Stimulated activated CD4-positive, alpha-beta T cell treated with anti-CD3 and anti-CD28 coated beads, Interleukin-1b, Interleukin-23, amount 100 ng/mL, for 1 hour (primary cell): ENCODE data around the gene NINL.

Source experiments
- DNase-seq, 2 donors: peaks; one replicate each; pipeline ENCODE4 v3.0.0-alpha.2; 2020; ENCODE audit warnings: low read depth in 2 of 2

NINL gene

DNA sequence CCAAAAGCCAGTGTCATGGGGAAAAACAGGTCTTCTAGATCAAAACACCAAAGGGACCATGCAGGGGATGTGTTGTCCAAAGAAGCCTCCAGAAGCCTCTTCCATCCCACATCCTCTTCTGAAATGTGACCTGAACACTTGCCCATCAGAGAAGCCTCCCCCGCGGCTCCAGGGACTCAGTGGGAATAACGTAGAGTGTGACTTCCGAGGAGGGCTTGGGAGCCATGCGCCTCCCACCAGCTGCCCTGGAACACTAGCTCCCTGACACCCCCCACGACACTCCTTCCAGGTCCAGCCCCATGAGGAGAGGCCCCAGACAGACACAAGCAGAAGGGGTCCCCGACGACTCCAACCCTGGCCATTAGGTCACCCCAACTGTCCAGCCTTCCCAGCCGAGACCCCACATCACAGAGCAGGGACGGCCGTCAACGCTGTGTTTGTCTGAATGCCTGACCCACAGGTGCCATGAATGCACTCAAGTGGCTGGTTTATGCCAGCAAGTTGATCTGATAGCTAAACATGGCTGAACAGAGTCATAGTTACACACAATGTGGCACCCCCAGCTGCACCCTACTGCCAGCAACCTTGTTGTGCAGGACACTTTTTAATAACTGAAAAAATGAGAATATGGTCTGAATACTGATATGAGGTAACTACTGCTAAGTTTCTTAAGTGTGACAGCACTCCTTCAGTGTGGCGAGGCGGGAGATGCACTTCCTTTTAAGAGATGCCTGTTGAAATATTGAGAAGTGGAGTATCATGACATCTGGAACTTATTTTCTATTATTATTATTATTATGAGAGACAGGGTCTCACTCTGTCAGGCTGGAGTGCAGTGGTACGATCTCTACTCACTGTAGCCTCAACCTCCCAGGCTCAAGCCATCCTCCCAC is 119.8 kb downstream of the NINL start:
- DNase-seq: no peak

DNA sequence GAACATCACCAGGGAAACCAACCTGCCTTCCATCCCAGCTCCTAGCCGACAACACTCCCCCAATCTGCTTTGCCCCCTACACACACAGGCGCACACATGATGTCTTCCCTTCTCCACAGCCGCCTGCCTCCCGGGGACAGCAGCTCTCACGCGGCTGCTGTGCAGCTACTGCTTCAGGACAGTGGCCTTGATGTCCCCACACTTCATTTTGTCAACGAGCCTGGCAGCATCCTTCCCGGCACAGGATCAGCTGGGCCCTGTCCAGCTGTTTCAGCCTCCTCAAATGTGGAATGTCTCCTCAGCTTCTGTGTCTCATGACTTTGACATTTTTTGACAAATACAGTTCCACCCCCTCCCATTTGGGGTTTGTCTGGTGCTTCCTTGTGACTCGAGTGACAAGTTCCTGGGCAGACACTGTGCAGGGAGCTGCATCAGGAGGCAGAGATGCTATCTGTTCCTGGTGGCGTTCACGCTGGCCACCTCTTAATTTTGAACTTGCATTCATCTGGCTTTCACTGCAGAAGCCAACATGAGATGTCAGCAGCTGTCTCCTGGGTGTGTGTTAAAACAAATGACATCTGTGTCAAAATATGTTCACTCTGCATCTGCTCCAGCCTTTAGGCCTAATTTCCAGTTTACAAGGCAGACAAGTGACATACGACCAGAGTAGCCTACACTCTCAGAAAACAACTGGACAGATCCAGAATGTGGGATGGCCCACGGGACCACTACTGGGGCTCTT is 120.7 kb downstream of the NINL start:
- DNase-seq: no peak

DNA sequence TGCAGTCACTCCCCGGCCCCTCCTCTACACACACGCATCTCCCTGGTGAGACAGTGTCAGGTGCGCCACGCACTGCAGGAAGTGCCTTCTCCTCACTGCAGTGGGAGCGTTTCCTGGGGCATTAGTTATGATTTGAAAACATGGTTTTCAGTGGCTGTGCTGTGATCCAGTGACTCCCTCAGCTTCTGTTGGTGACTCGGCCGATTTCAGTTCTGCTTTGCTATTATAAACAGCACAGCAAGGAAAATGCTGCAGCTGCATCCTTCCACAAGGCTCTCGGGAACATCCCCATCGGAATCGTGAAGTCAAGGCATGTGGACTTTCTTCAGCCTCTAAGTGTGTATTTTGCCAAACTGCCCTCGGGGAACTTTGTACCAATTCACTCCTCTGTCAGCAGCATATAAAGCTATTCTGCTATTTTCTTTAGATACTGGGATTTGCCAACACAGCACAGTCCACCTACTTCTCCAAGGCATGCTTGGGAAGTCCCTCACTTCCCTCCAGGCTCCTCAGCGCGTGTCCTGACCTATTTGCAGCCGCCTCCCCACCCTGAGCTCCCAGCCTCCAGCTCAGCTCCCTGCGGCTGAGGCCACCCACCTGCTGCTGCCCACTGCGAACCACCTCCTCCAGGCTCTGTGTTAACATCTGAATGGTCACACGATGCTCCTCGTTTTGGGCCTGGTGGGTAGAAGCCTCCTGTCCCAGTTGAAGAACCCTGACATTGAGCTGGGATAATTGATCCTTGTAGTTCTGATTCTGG is 123.4 kb downstream of the NINL start:
- no peak for DNase-seq

DNA sequence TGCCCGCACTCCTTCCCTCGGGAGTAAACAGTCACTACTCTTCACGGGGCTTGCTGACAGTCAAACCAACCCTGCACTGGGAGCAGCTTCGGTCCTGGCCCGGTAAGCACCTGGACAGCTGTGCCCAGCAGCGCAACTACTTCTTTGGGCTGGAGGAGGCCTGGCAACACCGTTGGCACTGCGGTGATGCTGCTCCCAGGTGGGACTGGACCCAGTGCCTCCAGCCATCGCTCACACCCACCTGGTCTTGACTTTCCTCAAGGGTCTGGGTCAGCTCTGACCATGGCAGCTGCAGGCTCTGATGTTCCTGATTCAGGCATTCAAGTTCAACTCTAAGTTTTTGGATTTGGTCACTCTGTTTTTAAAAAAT is 124.1 kb downstream of the NINL start:
- DNase-seq: no peak

DNA sequence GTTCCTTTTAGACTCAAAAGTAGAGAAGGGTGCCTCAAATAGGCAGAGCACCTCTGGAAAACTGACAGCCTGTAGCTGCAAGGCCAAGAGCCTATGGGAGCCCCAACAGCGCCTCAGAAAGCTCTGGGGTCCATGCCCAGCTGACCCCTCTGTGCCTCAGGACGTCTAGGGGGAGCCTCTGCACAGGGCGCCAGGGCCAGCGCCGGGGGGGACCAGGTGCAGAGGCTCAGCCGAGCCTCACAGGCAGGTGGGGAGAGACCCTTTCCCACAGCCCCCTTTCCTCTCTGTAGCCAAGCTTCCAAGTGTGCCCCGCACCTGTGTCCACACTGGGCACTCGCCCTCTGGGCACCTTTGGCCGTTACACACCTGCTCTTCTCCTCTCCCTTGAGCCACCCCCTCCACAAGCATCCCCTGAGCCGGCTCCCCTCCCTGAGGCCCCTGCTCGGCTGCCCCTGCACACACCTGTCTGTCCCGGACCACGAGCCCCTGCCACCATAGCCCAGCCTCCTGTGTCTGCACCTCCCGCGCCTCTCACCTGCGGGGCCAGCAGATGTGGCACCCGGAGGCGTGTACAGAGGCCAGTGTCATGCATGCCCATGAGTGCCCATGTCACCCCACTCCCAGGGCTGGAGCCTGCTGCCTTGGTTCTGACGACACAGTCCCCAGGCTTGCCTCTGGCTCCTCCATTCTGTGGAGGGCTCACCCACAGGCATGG is 124.6 kb downstream of the NINL start:
- DNase-seq: no peak

DNA sequence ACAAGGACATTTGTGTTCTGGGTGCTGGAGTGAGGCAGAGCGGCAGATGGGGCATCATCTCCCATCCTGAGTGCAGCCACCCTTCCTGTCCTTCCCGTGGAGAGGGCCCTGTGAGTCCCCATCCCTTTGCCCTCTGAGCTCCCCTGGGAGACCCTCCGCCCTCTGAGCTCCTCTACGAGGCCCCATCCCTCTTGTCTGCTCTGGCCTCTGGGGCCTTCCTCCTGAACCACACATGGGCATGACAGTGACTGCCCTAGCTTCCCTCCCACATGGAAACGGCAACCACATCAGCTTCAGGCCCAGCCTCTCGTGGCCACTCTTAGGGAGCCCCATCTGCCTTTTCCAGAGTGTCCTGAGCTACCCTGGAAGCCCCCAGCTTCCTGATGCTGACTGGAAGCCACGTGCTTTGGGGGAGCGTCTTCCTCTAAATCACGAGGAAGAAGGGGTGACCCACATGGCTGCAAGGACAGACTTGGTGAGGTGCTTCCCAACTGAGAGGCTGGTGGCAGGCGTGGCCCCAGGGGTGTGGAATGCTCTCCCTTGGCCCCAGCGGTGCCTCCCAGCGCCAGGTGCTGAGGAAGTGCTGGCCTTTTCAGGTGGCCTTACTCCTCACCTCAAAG is 125.3 kb downstream of the NINL start:
- DNase-seq: no peak

DNA sequence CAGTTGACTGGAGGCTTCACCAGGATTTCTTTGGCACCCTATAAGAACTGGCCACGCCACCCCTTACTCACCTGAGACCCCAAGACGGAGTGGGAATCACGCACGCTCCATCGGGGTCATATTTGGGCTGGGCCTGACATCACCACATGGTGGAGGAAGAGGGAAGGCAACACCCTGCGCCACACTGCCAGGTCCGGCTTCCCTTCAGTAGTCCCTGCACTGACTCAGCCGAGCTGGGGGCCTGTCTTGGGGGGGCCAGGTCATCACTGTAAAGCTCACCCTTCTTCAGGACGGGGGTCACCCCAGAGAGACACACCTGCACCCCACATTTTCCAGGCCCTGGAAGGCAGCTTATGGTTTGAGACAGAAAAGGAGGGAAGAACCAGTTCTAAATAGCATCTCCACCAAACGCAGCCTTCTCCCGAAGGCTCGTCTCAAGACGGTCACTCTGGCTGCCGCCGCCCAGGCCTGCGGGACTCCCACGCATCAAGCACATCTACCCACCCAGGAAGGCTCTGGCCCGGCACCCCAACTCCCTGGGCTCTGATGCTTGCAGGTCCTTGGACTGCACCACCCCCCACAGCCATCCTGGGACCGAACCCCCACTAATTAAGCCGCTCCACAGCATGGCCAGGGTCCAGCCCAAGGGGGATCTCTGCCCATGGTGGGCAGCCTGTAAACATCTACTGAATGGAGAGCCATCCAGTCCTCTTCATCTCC is 126.1 kb downstream of the NINL start:
- no peak for DNase-seq

DNA sequence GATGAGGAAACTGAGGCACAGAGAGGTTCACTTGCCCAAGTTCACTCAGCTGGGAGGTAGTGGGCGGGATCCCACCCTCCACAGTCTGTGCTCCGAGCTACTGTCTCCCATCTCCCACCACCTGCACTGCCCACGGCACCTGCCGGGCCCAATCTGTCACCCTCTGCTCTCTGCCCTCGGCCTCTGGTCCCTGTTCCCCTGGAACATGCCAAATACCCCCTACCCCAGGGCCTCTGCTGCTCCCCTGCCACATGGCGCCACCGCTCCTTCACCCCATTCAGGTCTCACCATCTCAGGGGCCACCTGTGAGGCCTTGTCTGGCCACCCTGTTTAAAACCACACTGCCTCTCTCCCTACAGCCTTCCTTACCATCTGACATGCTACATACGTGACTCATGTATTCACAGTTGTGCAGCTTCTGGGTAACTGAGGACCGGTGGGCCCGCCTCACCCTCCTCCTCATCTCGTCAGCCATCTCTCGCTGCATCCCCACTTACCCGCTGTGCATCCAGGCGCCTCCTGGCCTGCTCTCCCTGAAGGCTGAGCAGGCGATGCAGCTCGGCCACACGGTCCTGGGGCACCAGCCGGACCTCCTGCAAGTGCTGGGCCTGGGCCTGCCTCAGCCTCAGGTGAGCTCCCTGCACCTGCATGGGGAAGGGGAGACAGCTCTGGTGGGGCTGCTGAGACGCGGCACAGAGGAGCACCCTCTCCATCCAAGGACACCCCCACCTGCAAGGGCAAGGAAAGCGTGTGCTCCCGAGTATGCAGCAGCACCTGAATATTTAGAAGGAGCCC is 127.2 kb downstream of the NINL start:
- no peak for DNase-seq

DNA sequence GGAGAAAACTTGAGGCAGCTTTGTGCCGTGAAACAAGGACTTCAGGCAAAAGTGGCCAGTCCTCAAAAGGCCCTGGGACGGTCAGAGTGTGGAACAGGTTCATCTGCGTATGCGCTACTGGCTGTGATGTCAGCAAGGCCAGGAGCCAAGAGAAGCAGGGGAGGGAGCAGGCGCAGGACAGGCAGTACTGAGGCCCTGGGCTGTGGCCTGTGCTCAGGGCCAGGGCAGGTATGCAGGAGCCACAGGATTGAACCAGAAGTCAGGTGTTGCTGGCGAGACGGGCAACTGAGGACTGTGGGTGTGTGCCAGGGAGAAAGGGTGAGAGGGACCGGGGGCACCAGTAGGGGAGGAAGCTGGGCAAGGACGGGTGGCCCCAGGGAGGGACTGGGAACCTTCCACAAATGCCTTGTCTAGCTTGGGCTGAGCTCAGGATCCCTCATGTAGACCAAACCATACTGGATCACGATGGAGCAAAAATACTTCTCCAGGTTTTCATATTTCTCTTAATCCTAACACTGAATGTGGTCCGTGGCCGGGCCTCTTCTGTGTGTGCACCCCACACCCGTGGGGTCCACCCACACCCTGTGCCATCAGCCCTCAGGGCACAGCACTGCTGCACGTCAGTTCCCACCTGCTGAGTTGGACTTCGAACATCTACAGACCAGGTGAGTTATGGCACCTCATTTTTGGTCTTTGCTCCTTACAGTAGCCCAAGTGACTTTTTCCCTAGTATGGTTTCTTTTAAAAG is 131.0 kb downstream of the NINL start:
- no peak for DNase-seq

DNA sequence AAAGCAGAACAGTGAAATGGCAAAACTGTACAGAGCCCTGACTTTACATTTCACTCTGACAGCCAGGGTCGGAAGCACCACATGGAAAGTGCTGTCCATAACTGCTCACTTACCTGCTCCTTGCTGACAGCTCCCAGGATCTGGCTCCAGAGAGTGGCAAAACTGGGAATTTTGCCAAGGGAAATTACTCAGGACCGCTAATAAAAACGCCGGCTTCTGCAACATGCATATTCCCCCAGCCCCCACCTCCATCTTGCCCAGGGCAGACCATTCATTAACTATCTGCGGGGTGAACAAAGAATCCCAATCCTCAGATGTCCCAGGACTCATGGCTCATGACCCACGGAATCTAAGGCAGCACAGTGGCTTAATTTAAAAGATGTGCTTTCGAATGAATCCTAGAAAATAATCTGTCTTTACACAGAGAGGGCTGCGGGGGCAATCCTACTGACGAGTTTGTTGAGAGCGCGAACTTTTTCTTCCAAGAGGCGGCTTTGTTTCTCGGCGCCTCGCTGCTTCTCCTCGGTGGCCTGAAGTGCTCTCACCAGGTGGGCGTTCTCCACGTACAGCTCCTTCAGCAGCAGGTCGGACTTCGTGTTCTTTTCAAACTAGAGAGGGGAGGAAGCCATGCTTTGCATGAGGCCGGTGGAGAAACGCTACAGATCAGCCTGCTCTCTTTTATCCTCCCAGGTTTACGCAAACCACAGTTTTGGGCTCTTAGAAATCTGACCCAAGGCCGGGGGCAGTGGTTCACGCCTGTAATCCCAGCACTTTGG is 132.1 kb downstream of the NINL start:
- DNase-seq: no peak

DNA sequence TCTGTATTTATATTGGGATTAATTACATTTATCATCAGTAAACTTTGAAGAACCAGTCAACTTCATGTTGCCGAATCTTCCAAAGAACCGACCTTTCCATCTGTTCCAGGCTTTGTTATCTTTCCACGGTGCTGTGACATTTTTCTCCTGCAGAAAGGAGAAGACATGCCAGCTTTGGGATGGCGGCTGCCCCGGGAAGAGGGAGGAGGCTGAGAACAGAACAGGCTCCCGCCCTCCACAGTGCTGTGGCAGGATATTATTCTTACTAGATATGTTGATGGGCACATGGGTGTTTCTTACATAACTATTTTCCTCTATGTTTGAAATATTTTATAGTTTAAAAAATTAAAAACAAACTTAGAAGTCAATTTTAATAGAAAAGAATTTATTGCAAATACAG is 133.0 kb downstream of the NINL start:
- DNase-seq: no peak

DNA sequence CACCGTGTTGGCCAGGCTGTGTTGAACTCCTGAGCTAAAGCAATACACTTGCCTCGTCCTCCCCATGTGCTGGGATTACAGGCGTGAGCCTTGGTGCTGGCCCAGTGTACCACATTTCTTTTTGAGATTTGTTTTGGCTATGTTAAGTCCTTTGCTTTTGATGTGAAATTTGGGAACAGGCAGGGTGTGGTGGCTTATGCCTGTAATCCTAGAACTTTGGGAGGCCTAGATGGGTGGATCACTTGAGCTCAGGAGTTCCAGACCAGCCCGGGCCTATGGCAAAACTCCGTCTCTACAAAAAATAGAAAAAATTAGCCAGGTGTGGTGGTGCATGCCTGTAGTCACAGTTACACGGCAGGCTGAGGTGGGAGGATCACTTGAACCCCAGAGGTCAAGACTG is 137.7 kb downstream of the NINL start:
- no peak for DNase-seq

DNA sequence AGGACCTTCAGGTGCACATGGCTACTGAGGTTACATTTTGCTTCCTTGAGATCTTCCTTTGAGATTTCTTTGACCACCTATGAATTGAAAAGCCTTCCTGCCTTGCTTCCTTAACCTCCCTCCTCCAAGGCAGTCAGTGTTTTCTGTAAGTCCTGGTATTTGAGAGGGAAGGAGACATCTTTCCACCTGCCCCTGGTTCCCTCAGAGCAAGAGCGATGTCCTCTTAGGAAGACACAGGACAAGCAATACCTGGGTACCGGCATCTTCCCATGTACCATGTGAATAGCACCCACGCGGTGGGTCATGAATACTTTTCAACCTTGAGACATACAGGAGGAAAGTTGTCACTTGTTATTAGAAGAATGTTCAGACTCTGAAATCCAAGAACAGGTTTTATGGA is 140.8 kb downstream of the NINL start:
- no peak for DNase-seq

DNA sequence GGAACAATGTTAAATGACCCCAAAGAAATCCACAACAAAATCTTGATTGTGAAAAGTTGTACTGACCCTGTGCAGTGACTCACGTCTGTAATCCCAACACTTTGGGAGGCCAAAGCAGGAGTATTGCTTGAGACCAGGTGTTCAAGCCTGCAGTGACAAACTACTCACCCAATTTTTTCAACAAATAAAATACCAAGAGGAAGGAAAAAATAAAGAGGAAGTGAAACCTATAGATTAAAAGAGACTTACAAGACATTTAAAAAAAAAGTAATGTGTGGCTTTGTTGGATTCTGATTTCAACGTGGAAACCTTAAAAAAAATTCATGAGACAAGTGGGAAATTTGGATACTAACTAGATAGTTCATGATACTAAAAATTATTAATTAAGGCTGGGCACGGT is 146.0 kb downstream of the NINL start:
- no peak for DNase-seq

DNA sequence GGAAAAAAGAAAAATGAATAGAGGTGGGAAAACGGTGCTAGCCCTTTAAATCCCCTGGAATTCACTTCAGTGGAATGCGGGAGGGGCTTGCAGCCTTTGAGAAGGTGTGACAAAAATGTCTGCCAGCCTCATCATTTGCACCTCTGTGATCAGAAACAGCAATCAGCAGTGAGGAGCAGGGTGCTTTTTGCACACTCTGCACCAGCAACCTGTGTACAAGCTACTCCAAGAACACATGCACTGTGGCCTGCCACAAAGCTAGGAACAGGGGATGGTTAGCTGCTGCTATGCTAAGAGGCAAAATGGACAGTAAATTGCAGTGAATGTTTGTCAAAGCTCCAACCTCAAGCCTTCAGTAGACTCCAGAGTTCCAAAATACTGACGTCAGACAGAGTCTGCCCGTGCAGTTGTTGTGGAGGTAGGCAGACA is 148.2 kb downstream of the NINL start:
- no peak for DNase-seq

DNA sequence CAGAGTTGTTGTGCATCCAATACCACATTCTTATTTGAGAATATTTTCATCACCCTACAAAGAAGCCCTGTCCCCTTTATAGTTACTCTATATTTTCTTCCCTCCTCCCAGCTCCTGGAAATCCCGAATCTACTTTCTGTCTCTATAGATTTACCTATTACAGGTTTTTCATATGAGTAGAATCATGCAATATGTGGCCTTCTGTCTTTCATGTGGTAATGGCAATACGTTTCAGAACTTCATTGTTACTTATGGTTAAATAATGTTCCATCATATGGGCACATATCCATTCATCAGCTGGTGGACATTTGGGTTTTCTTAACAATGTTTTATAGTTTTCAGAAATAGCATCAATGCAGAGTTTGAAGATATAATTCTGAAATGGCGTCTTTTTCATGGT is 160.8 kb downstream of the NINL start:
- DNase-seq: no peak

DNA sequence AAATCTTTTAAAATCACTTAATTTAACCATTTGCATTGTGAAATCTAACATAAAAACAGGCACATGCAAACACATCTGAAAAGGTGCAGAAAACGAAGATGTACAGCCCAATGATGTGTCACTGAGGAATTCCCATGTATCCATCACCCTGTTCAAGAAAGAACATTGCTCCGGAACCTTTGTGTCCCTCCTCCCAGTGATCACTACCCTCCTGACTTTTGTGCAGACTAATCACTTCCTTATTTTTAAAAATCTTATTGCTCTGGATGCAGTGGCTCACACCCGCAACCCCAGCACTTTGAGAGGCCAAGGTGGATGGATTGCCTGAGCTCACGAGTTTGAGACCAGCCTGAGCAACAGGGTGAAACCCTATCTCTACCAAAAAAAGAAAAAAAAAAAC is 163.3 kb downstream of the NINL start:
- no peak for DNase-seq

DNA sequence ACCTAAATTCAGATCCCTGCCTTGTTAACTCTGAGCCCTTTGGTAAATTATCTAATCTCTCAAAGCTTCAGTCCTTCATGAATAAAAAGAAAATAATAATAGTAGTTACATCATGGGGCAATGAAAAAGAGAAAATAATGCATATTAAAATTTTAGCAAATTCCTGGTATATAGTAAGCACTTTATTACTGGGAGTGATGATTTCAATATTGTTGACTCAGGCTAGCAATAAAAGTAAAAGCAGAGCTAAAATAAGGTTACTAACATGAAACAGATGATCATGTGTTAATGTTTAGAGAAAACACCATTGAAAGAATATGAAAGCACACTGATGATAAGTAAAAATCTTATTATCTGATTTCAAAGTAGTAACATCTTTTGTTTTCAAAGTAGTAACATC is 164.2 kb downstream of the NINL start:
- no peak for DNase-seq
